Activated naive CD8-positive, alpha-beta T cell treated with anti-CD3 and anti-CD28 coated beads for 36 hours (primary cell): ENCODE results near the gene THEM5. TPM values are rescaled to one million over a fixed set of nuclear protein-coding genes. Genes with fewer than 3 reads are reported as not detected.

Source experiments
- DNase-seq: peaks from one replicate; pipeline ENCODE4 v3.0.0; 2021
- H3K27ac Mint-ChIP-seq: one replicate; pipeline ENCODE4 v1.8.0; 2022; ENCODE audit warnings: mild to moderate bottlenecking, moderate library complexity, mixed read lengths
- H3K27me3 Mint-ChIP-seq: one replicate; pipeline ENCODE4 v1.8.0; 2022; ENCODE audit warnings: mild to moderate bottlenecking, mixed read lengths
- H3K36me3 Mint-ChIP-seq: one replicate; pipeline ENCODE4 v1.8.0; 2021; ENCODE audit warnings: mild to moderate bottlenecking, mixed read lengths
- H3K4me1 Mint-ChIP-seq: one replicate; pipeline ENCODE4 v1.8.0; 2021; ENCODE audit warnings: mixed read lengths
- H3K4me3 Mint-ChIP-seq: one replicate; pipeline ENCODE4 v1.8.0; 2022; ENCODE audit warnings: mild to moderate bottlenecking, moderate library complexity, mixed read lengths
- H3K9me3 Mint-ChIP-seq: one replicate; pipeline ENCODE4 v1.8.0; 2022; ENCODE audit warnings: mixed read lengths
- total RNA-seq, 2 experiments: library from RNA; stranded (reverse); gene quantifications; one replicate each; pipeline ENCODE4 v1.2.3, GENCODE V29; 2021

Gene THEM5
- total RNA-seq, 2 experiments from 2014 or later = not detected

DNA sequence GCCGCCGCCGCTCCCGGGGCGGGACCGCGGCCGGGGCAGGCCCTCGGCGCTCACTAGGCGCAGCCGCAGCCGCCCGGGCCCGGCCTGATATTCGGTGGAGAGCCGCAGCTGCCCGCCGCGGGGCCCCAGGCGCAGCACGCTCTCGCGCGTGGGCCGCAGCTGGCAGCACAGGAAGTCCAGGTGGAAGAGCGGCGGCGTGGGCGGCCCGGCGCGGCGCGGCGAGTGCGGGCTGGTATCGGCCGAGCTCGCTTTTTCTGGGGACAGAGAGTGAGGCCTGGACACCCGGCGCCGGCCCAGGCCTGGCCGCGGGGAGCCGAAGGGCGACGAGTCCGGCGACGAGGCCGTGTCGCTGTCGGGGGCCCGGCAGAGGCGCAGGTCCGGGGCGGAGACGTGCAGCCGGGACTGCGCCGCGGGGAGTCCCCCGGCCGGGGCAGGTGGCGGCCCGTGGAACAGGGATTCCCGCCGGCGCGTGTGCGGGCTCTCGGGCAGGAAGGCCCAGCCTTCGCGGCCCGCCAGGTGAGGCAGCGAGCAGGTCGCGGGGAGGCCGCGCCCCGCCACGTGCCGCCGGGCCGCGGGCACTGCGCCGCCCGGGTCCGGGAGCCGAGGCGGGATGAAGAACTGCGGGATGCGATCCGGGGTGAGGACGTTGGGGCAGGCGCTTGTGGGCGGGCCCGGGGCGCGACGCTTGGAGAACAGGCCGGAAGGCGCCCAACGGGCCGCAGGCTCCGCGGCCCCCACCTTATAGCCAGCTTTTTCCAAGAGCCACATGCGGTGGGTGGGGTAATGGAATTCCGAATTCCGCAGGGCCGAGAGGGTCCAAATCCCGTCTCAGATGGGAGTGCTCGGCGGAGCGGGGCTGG is 15.1 kb downstream of the THEM5 start:
- H3K27me3 Mint-ChIP-seq = no peaks in the 10 kb centered on the region
- peaks cover 42% of the 10 kb centered on the region for H3K4me1 Mint-ChIP-seq
- DNase-seq = peak; percentile 66
- peak overlapping the region; percentile 82 for H3K4me3 Mint-ChIP-seq
- H3K9me3 Mint-ChIP-seq = no peaks in the 10 kb centered on the region
- peaks cover 15% of the 10 kb centered on the region for H3K36me3 Mint-ChIP-seq
- peak overlapping the region; percentile 85 for H3K27ac Mint-ChIP-seq

DNA sequence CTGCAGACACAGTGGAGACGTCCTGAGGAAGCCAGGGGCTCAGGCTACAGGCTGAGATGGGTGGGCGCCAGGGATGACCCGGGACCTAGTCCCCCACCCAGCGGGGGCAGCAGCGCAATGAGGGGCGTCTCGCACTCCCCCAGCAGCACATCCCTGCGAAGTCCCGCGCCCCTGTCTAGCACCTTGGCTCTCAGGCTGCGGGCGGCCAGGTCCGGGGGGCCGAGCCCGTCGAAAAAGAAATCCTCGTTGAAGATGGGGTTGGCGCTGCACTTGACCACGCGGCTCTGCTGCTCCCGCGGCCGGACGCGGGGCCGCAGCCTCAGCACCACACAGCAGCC is 15.7 kb downstream of the THEM5 start:
- Mint-ChIP-seq H3K27ac (peak overlapping the region; percentile 89), H3K36me3 (peaks cover 15% of the 10 kb centered on the region), H3K4me1 (peaks cover 47% of the 10 kb centered on the region), H3K4me3 (peak overlapping the region; percentile 83), H3K9me3 (no peaks in the 10 kb centered on the region), H3K27me3 (no peaks in the 10 kb centered on the region)
- no peak for DNase-seq

DNA sequence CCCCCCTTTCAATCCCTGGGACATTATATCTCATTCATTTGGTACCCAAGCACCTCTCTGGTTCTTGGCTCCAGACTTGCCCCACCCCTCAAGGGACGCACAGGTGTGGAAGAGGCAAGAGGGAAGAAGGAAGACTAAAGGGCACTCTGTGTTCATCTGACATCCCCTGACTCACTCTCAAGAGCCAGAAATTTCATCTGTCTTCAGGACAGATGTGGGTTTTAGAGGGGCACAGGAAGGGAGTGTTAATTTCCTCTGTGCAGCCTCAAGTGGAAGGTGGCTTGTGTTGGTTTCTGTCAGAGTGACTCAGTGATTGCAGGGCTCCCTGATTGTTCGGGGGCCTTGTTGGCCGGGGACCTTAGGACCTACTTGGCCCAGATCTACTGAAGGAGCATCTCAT is 16.3 kb downstream of the THEM5 start:
- peaks cover 15% of the 10 kb centered on the region for H3K36me3 Mint-ChIP-seq
- H3K4me3 Mint-ChIP-seq = peak overlapping the region; percentile 83
- H3K27me3 Mint-ChIP-seq = no peaks in the 10 kb centered on the region
- peak overlapping the region; percentile 89 for H3K27ac Mint-ChIP-seq
- DNase-seq = peak; percentile 56
- H3K4me1 Mint-ChIP-seq = peaks cover 50% of the 10 kb centered on the region
- H3K9me3 Mint-ChIP-seq = no peaks in the 10 kb centered on the region

DNA sequence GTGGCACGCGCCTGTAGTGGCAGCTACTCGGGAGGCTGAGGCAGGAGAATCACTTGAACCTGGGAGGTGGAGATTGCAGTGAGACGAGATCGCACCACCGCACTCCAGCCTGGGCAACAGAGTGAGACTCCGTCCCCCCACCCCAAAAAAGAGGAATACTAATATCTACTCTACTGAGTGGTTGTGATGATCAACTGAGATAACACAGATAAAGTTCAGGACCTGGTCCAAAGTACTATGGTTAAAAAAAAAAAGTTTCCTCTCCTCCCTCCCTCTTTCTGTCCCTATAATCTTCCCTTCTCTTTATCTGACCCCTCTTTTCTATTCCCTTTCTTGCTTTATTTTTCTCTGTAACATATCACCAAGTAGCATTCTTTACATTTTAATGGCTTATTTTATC is 17.9 kb downstream of the THEM5 start:
- Mint-ChIP-seq H3K9me3 (no peaks in the 10 kb centered on the region), H3K4me3 (no peak overlapping the region), H3K27me3 (no peaks in the 10 kb centered on the region), H3K36me3 (peaks cover 8% of the 10 kb centered on the region), H3K4me1 (peaks cover 47% of the 10 kb centered on the region), H3K27ac (no peak overlapping the region)
- DNase-seq = no peak

DNA sequence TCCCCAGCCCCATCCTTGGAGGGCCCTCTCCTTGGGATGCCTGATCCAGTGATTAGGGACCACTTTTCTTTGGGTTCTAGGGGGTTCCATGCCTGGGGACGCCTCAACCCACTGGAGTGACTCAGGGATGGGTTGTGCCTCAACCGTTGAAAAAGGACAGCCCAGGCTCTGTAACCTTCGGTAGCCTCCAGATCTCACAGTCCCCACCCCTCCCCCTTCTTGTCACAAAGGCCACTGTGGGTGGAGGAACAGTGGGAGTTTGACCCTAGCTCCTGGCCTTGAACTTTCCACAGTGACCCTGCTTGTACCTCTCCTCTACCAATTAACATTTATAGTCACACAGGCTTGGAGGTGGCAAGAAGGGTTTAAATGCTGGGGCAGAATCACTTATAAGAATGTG is 19.3 kb downstream of the THEM5 start:
- no peaks in the 10 kb centered on the region for H3K27me3 Mint-ChIP-seq
- no peak overlapping the region for H3K27ac Mint-ChIP-seq
- peaks cover 48% of the 10 kb centered on the region for H3K4me1 Mint-ChIP-seq
- peaks cover 3% of the 10 kb centered on the region for H3K36me3 Mint-ChIP-seq
- no peaks in the 10 kb centered on the region for H3K9me3 Mint-ChIP-seq
- no peak overlapping the region for H3K4me3 Mint-ChIP-seq
- DNase-seq = no peak

DNA sequence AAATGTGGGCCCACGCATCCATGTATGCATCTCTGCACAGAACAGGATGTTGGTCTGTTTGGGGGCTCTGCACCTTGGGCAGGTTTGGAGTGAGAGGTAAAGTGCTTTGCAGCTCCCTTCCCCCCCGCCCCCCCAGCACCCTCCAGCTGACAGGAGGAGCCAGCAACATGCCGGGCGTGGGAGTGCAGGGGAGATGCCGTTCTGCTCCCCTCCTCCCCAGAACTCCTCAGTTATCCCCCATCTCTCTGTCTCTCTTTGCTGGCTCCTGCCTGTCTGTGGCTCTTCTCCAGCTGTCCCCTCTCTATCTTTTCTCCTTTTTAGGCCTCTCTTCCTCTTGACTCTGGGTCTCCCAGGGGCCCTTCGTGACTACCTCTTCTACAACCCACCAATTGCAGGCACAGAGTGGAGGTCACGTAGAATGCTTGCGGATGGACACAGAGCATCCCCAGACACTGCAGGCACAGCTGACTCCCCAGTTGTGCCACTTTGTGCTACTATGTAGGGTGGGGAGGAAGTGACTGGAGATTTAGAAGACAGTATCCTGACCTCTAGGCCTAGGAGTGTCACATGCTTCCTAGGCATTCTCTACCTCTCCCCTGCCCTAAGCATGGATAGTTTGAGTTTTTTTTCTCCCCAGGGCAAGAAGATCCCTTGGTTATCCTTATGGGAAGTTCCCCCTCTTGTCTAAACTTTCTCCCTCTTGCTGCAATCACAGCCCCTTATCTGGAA is 20.2 kb downstream of the THEM5 start:
- H3K4me1 Mint-ChIP-seq = peaks cover 52% of the 10 kb centered on the region
- no peak overlapping the region for H3K27ac Mint-ChIP-seq
- DNase-seq = no peak
- H3K36me3 Mint-ChIP-seq = peaks cover 3% of the 10 kb centered on the region
- H3K27me3 Mint-ChIP-seq = no peaks in the 10 kb centered on the region
- no peaks in the 10 kb centered on the region for H3K9me3 Mint-ChIP-seq
- no peak overlapping the region for H3K4me3 Mint-ChIP-seq

DNA sequence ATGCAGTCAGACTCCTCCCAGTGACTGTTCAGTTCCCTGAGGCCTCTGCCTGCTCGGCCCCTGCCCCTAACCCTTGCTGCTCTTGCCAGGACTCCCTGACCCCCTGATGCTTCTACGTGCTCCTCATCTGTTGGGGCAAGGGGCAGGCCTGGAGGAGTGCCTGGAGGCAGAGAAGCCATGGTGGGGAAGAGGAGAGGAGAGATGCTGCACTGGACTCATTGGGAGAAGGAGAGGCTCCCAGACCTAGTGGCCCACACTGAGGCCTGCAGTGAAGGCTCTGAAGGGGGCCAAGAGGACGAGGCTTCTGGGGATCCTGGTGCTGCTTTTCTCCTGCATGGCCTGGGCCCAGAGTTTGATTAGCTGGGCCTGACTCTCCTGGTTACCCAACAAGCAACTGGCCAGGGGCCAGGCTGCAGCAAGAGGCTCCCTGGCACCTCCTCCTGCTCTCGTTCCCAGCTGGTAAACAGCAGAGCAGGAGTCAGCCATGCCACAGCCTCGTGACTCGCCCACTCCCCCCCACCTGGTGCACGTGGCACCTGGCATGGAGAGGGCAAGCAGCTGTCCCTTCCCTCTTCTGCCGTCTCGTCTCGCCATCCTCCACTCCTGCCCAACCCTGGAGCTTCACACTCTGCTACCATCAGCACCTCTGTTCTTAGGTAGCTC is 21.1 kb downstream of the THEM5 start:
- Mint-ChIP-seq H3K4me1 (peaks cover 56% of the 10 kb centered on the region), H3K9me3 (no peaks in the 10 kb centered on the region), H3K27ac (no peak overlapping the region), H3K36me3 (peaks cover 1% of the 10 kb centered on the region), H3K4me3 (no peak overlapping the region), H3K27me3 (no peaks in the 10 kb centered on the region)
- no peak for DNase-seq

DNA sequence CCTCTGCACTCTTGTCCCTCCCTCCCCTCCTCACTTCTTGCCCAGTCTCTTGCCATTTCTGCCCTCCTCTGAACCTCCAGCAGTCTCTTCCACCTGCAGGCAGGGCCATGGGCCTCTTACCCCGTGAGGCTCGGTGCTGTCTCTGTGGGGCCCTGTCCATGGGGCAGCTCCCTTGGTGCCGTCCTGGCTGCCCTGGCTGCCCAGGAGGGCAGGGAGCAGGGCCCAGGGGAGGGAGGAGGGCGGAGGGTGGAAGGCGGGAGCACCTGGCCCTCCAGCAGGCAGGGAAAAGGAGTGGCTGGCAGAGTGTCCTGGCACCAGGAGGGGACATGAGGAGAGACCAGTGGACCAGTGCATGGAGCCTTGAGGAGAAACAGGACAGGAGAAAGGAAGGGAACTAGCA is 21.9 kb downstream of the THEM5 start, which contains the start of gene RORC:
Gene RORC (minus strand): TSS at position 198 of the 400 bp plus-strand sequence. CDS start 38 bp downstream, at position 160.
- peaks cover 48% of the 10 kb centered on the region for H3K4me1 Mint-ChIP-seq
- H3K36me3 Mint-ChIP-seq = no peaks in the 10 kb centered on the region
- H3K27me3 Mint-ChIP-seq = no peaks in the 10 kb centered on the region
- no peak for DNase-seq
- H3K4me3 Mint-ChIP-seq = no peak within 1 kb of the TSS
- H3K27ac Mint-ChIP-seq = no peak within 1 kb of the TSS
- no peaks in the 10 kb centered on the region for H3K9me3 Mint-ChIP-seq

DNA sequence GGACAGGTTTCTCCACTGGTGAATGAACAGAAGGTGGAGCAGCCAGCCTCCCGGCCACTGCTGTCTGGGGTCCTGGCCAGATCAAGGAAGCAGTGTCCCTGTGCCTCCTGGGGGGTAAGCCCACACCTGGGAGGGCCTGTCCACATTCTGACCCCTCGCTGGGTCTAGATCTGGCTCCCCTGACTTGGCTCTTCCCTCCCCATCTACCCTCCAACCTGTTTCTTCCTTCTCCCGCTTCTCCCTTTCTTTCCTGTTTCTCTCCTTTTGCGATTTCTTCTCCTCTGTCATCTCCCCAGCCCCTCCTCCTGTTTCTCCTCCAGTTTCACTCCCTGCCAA is 22.3 kb downstream of the THEM5 start:
- Mint-ChIP-seq H3K4me1 (peaks cover 48% of the 10 kb centered on the region), H3K27me3 (no peaks in the 10 kb centered on the region), H3K36me3 (no peaks in the 10 kb centered on the region), H3K4me3 (no peak overlapping the region), H3K27ac (no peak overlapping the region), H3K9me3 (no peaks in the 10 kb centered on the region)
- no peak for DNase-seq

DNA sequence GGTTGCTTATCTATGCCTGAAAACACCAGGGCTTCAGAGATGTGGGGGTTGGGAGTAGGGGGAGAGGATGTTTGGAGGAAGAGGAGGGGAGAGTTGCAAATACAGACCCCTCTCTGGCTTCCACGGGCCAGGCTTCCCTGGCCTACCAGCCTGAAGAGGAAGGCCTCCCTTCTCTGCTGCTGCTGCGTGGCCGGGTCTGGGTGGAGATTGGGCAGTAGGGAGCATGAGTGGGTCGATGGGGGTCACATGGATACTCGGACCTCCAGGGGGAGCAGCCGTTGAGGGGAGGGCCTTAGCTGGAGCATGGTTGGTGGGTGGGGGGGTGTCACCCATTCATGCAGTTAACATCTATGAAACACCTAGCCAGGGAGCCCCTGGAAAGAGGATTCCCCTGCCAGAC is 23.5 kb downstream of the THEM5 start:
- H3K9me3 Mint-ChIP-seq = no peaks in the 10 kb centered on the region
- no peak for DNase-seq
- H3K27me3 Mint-ChIP-seq = no peaks in the 10 kb centered on the region
- peaks cover 51% of the 10 kb centered on the region for H3K4me1 Mint-ChIP-seq
- H3K4me3 Mint-ChIP-seq = no peak overlapping the region
- no peak overlapping the region for H3K27ac Mint-ChIP-seq
- H3K36me3 Mint-ChIP-seq = no peaks in the 10 kb centered on the region

DNA sequence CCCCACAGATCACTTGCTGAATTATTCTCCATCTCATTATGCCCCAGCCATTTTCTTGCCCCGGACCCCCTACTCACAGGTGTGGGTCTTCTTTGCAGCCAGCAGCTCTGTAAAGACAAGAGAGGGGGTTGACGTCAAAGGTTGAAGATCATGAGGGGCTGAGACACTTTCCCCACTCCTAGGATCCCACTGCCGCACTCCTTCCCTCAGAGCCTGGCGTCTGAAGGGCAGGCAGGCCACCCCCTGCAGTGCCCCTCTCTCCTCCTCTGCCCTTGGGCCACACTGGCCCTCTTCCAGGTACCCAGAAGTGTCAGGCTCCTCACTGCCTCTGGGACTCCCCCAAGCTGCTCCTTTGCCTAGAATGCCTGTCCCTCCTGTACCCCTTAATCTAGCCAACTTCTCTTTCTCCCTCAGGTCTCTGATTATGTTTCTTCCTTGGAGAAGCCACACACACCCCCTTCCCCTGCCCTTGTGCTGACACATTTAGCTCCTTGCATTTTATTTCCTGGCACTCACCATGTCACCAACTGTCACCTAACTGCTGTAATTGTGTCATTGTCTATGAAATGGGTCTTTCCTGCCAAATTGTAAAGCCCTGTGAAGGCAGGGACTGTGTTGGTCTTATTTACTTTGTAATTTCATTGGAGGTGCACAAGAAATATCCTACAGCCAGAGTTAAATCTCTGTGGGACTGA is 24.0 kb downstream of the THEM5 start:
- Mint-ChIP-seq H3K4me3 (no peak overlapping the region), H3K4me1 (peaks cover 51% of the 10 kb centered on the region), H3K27me3 (peaks cover 5% of the 10 kb centered on the region), H3K27ac (no peak overlapping the region), H3K36me3 (no peaks in the 10 kb centered on the region), H3K9me3 (no peaks in the 10 kb centered on the region)
- DNase-seq = no peak

DNA sequence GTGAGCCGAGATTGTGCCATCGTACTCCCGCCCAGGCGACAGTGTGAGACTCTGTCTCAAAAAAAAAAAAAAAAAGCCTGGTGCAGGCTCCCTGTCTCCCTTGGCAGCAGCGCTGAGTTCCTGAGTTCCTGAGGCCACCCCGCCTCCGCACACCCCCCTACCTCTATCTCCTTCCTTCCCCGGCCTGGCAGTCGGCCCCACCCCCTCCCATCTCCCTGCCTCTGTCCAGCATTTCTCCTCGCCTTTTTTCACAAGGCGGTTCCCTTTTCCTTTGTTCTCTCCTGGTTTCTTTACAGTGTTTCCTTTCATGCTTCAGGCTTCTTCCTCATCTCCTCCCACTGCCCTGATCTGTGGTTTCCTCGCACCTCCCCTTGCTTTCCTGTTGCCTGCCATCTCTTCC is 24.6 kb downstream of the THEM5 start:
- Mint-ChIP-seq H3K36me3 (no peaks in the 10 kb centered on the region), H3K4me3 (no peak overlapping the region), H3K4me1 (peaks cover 47% of the 10 kb centered on the region), H3K27me3 (peaks cover 6% of the 10 kb centered on the region), H3K9me3 (no peaks in the 10 kb centered on the region), H3K27ac (no peak overlapping the region)
- DNase-seq = no peak

DNA sequence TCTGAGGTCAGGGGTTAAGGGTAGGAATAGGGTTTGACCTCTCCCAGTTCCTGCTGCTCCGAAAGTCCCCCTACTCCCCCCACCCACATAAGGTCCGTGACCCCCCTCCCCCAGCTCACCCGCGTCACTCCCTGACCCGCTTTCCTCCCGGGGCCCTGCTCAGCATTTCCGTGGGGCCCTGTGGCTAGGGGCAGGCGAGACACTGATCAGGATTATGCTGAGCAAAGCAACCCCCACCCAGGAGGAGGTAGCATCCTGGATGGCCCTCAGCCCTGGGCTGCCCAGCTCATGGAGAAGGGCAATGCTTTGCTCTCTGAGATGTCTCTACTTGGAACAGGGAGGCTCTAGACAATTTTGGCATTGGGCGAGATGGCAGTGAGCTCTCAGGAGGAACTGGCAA is 25.7 kb downstream of the THEM5 start:
- DNase-seq = no peak
- H3K27ac Mint-ChIP-seq = no peak overlapping the region
- no peak overlapping the region for H3K4me3 Mint-ChIP-seq
- H3K36me3 Mint-ChIP-seq = no peaks in the 10 kb centered on the region
- H3K27me3 Mint-ChIP-seq = peaks cover 6% of the 10 kb centered on the region
- peaks cover 42% of the 10 kb centered on the region for H3K4me1 Mint-ChIP-seq
- H3K9me3 Mint-ChIP-seq = no peaks in the 10 kb centered on the region

DNA sequence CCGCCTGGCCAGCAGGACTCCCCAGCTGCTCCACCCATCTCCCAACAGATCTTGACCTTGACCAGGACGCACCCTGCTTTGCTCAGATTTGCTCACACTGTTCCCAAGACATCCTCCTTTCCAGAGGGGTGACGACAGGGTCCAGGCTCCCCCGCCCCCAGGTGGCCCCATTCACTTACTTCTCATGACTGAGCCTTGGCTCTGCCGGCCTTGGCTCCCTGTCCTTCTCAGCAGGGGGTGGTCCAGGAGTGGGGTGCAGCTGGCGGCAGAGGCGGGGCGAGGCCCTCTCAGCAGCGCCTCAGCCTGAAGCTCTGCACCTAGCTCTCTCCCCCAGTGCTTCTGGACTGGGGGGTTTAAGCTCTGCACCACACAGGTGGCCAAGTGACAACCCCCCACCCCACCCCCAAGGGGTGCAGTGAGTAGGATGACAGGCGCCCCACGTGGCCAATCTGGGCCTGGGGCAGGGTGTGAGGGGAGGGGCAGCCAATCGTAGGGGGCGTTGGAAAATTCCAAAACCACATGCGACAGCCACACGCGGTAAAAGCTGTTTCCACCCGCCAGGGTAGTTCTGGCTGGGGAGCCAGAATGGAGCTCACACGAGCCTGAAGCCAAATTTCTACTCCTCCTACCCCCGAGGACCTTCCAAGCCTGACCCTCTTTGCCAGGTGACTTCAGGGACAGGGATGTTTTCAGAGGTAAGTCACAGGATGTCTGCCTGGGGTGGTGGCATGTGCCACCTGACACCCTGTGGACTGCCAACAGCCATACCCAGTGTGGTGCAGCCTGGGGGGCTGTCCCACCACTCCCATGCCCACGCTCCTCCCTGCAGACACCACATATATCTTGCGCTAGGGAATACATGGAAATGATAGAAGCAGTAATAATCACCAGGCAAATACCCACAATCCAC is 27.5 kb downstream of the THEM5 start:
- Mint-ChIP-seq H3K9me3 (no peaks in the 10 kb centered on the region), H3K27ac (no peak overlapping the region), H3K27me3 (peaks cover 6% of the 10 kb centered on the region), H3K36me3 (no peaks in the 10 kb centered on the region), H3K4me3 (no peak overlapping the region), H3K4me1 (peaks cover 55% of the 10 kb centered on the region)
- DNase-seq = peak; percentile 57
